Endometrium (tissue), 2 donors: Measurements from ENCODE around the gene CHRNG.

Experiments used
- FAIRE-seq: peaks from 2 replicates; lab custom pipeline; 2012; peaks lifted over from hg19 to GRCh38; lab: Jason Lieb, UNC
- donor health status: control.
- donor health status: control.

Gene CHRNG

GRCh38 chr2:232576995-232577394 lies 37.5 kb downstream of the CHRNG start:
- FAIRE-seq: no peak

GRCh38 chr2:232577841-232578240 lies 38.3 kb downstream of the CHRNG start:
- no peak for FAIRE-seq

- no peak for FAIRE-seq
Observed at GRCh38 chr2:232578626-232579025, 39.1 kb downstream of the CHRNG start.

- no peak for FAIRE-seq
Observed at GRCh38 chr2:232580648-232580981, 41.1 kb downstream of the CHRNG start.

GRCh38 chr2:232581725-232582124 lies 42.2 kb downstream of the CHRNG start:
- no peak for FAIRE-seq

GRCh38 chr2:232584238-232584637 lies 44.7 kb downstream of the CHRNG start:
- no peak for FAIRE-seq

- FAIRE-seq: no peak
Observed at GRCh38 chr2:232586943-232587505, 47.5 kb downstream of the CHRNG start.

- no peak for FAIRE-seq
Observed at GRCh38 chr2:232587512-232587911, 48.0 kb downstream of the CHRNG start.

GRCh38 chr2:232588031-232588430 lies 48.5 kb downstream of the CHRNG start:
- FAIRE-seq: no peak

GRCh38 chr2:232588680-232589585 lies 49.4 kb downstream of the CHRNG start:
- no peak for FAIRE-seq

- no peak for FAIRE-seq
Observed at GRCh38 chr2:232592772-232593395, 53.4 kb downstream of the CHRNG start.

- FAIRE-seq: no peak
Observed at GRCh38 chr2:232593982-232594381, 54.5 kb downstream of the CHRNG start.
